Left forelimb (tissue), 1 donor: ENCODE measurements around the gene SERPINA7.
"Not testable (repeated sequence)": the region's sequence is repeated elsewhere in the genome, so short reads cannot be mapped to it uniquely, and the experiment has no call there.

ENCODE experiments used
- DNase-seq: peaks from one replicate; pipeline ENCODE4 v3.0.0-alpha.2; 2018; ENCODE audit warnings: low spot score

SERPINA7 gene

GRCh38 chrX:106038625-106039024 lies at the start of gene SERPINA7:
TSS of gene SERPINA7 (minus strand) at chrX:106038727. CDS start at chrX:106037058, 1,669 bp downstream.
- no peak for DNase-seq

GRCh38 chrX:106069048-106069447 lies 30.5 kb upstream of the SERPINA7 start:
- no peak for DNase-seq

GRCh38 chrX:106050054-106050453 lies 11.5 kb upstream of the SERPINA7 start:
- DNase-seq = no peak

- DNase-seq = no peak
Measured at GRCh38 chrX:106042296-106042695, 3.8 kb upstream of the SERPINA7 start.

DNA sequence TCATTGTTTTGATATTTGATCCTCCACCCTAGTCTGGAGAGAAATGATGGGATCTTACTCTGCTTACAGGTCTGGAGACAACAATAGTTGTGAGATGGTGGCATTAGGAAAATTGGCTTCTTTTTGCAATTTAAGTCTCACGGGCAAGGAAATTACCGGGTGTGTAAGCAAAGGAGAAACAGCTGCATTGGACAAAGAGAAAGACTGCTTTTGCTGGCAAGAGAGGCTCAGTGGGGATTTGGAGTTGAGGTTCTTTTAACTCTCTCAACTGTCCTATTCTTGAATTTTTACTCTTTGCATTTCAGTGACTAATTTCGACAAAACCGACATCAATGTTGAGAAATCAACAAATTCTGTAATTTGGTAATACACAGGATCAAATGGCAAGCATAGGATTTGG lies 2.3 kb upstream of the SERPINA7 start:
- DNase-seq = no peak

- no peak for DNase-seq
Measured at GRCh38 chrX:106039920-106040319, 1.4 kb upstream of the SERPINA7 start.

DNA sequence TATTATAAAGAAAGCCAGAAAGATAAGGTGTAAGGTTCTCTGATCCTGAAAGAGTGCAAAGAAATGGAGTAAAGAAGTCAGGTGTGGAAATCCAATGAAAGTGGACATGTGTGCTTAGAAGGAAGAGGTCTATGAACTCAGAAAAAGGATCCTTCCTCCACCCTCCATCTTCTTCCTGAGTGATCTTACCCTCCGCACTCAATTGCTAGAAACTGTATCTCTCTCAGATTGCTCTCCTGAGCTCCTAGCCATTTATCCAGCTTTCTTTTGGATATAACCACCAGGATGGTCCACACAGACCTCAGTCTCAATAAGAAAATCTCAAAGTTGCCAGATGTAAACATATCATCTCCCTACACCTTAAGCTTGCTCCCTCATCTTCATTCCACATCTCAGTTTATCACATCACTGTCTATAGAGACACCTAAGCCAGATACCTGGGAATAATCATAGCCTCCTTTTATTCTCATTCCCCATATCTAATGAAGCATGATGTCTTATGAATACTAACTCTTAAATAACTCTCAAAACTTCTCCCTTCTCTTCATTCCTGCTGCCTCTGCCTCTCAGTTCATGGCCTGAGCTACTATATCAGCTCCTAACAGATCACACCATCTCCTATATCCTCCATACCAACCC lies 573 bp downstream of the SERPINA7 start:
- no peak for DNase-seq

- DNase-seq = no peak
Measured at GRCh38 chrX:106036716-106037115, 1.8 kb downstream of the SERPINA7 start.

DNA sequence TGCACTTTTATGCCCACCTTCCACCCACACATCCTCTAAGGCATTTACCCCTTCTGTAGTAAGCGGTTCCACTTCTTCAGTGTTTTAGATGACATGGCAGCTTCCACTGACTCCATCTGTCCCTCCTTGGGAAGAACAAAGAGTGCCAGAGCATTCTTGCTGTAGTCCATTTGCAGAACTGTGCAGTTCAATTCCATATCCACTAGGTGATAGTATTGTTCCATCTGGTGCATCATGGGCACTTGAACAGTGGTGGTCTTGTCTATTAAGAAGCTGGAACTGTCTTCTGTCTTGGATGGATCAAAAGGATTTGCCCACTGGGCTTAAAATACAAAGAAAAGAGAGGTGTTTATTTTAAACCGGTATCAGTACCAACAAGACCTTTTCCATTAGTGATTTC lies 3.5 kb downstream of the SERPINA7 start:
- no peak for DNase-seq

GRCh38 chrX:106023947-106024346 lies 14.6 kb downstream of the SERPINA7 start:
- DNase-seq = no peak

DNA sequence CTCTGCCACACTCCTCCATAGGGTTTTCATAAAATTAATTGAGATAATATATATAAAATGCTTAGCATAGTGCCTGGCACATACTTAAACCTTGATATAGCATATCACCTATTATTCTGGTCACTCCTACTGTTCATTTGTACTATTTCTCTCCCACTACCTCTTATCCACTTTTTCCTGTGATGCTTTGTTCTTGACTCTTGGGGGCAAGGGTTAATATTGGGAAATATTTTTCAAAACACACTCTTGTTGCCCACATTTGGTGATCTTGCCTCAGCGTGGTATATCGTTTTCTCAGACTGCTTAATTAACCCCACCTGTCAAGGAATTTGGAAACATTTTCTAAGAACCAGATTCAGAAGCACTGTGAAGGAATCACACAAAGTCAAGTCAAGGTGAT lies 16.3 kb downstream of the SERPINA7 start:
- DNase-seq = no peak

DNA sequence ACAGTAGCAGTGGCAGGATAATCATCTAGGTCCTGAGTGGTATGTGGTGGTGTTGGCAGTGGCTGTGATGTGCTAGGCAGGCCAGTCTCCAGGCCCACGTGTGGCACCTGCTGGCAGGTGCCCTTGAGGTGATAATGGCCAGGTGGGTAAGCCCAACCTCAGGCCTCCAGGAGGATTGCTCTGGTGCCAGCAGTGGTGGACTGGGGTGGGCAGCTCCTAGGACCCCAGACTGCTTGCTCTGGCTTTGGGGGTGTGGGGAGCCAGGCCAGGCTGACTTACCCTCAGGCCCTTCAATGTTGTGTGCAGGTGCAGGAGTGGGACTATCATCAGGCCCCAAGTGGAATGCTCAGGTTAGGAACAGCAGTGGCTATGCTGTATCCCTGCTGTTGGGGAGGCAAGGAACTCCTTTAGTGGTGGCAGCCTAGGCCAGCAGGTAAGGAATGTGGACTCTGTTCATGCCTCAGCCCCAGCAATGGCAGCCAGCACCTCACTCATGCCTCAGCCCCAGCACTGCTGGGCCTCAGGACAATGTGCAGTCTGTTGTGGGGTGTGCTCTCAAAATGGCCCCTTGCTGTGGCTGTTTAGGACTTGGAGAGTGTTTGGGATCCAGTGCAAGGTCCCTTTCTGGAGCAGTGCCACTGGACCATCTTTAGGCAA lies 24.3 kb downstream of the SERPINA7 start:
- DNase-seq = no peak

DNA sequence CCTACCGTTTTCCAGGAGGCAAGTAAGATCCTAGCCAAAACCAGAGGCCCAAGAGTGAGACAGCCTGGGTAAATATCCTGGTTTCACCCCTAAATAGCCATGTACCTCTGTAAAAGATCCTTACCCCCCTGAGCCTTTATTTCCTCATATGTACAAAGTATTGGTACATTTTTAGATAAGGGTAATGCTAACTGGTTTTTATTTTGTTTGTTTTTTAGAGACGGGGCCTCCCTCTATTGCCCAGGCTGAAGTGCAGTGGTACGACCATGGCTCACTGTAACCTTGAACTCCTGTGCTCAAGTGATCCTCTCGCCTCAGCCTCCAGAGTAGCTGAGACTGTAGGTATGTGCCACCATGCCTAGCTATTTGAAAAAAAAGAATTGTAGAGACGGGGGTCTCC lies 29.4 kb downstream of the SERPINA7 start:
- DNase-seq = no peak

- no peak for DNase-seq
Measured at GRCh38 chrX:106007815-106008214, 30.7 kb downstream of the SERPINA7 start.

- DNase-seq = no peak
Measured at GRCh38 chrX:106005684-106006083, 32.8 kb downstream of the SERPINA7 start.

DNA sequence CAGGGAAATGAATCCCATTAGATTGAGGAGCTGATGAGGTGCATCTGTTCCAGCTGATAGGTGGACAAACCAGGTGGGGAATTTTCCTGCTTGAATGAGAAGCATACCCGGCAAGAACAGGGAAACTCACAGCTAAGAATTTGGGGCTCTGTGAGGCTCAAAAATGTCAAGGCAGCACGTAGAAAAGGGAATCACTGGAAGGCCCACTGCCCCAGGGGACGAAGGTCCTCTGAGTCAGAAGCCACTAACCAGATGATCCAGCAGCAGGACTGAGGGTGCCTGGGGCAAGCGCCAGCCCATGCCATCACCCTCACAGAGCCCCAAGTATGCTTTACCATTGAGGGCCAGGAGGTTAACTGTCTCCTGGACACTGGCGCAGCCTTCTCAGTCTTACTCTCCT lies 37.9 kb downstream of the SERPINA7 start:
- DNase-seq = not testable (repeated sequence)

DNA sequence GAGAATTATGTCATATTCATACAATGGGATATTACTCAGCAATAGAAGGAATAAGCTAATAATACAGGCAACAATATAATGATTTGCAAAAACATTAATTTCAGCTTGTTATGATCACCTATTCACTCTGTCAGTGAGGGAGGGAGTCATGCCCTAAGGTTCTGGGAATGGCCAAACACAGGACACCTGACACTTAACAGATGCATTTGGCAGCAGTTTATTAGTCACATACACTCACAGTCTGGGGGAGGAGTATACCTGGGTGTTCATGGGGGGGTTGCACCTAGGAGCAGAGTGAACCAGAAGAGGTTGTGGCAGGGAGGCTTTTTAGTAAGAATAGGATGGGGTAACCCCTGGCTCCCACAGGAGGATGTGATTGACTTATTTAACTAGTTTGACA lies 38.3 kb downstream of the SERPINA7 start:
- no peak for DNase-seq

DNA sequence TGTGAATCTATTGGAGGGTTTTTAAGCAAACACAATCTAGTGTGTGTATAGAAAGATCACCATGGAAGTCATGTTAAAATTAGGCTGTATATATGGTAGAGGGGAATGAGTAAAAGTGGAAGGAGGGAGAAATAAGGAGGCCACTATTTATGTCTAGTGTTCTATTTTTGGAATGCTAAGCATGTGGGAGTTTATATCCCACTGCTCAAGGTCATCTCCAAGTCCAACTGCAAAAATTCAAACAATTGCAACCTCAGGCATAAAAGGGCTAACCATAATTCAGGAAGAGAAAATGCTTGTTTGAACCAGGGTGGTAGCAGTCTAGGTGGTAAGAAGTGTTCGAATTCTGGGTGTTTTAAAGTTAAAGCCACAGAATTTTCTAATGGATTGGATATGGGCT lies 39.2 kb downstream of the SERPINA7 start:
- DNase-seq = no peak

DNA sequence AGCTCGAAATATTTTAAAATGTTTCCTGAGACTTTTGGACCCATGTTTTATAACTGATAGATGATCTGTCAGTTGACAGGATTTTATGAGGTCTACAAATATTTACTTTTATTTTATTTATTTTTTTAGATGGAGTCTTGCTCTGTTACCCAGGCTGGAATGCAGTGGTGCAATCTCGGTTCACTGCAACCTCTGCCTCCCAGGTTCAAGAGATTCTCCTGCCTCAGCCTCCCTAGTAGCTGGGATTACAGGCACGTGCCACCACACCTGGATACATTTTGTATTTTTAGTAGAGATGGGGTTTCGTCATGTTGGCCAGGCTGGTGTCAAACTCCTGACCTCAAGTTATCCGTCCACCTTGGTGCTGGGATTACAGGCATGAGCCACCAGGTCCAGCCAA lies 50.0 kb downstream of the SERPINA7 start:
- DNase-seq = not testable (repeated sequence)
